NCI-H2029 (cell line): ENCODE results near the gene TUBA3D.
A peak's percentile ranks its signal among the peaks of the same experiment; 100 is the strongest.
"Not testable (repeated sequence)": the region's sequence is repeated elsewhere in the genome, so short reads cannot be mapped to it uniquely, and the experiment has no call there.

Experiments
- DNase-seq: peaks from one replicate; lab custom pipeline; 2025; lab: John Stamatoyannopoulos, UW

The TUBA3D gene

DNA sequence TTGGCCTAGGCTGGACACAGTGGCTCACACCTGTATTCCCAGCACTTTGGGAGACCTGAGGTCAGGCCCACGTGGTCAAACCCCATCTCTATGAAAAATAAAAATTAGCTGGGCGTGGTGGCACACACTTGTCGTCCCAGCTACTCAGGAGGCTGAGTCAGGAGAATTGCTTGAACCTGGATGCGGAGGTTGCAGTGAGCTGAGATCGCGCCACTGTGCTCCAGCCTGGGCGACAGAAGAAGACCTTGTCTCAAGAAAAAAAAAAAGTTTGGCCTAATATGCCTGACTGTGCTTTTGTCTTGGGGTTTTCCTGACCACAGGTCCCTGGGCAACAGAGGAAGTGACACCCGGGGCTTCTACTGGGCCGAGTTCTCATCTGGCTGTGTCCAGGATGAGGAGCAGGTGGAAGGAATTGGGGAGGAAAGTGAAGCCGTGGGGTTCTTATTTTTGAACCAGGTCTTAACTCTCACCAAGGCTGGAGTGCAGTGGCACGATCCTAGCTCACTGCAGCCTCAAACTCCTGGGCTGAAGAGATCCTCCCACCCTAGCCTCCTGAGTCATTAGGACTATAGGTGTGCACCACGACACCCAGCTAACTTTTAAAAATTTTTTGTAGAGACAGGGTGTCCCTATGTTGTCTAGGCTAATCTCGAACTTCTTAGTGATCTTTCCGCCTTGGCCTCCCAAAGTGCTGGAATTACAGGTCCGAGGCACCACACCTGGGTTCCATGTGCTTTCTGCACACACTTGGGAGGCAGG is 38.7 kb downstream of the TUBA3D start:
- DNase-seq: not testable (repeated sequence)

- not testable (repeated sequence) for DNase-seq
Measured at GRCh38 chr2:131515235-131515634, 39.3 kb downstream of the TUBA3D start.

- no peak for DNase-seq
Measured at GRCh38 chr2:131516011-131516410, 40.1 kb downstream of the TUBA3D start.

DNA sequence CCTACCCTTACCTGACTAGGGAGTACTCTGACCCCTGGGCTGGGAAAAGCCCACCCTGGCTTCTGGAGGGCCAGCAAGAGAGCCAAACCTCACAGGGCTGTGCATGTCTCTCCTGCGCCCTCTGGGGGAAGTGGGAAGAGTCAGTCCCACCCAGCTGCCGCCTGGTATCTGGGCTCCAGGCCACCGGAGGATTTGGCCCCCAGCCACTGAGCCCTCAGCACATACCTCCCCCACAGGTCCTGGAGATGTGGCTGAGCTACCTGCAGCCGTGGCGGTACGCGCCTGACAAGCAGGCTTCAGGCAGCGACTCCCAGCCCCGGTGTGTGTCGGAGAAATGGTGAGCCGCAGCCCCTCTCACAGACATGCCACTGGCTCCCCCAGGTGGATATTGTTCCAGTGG is 40.7 kb downstream of the TUBA3D start:
- DNase-seq: peak; percentile 66

DNA sequence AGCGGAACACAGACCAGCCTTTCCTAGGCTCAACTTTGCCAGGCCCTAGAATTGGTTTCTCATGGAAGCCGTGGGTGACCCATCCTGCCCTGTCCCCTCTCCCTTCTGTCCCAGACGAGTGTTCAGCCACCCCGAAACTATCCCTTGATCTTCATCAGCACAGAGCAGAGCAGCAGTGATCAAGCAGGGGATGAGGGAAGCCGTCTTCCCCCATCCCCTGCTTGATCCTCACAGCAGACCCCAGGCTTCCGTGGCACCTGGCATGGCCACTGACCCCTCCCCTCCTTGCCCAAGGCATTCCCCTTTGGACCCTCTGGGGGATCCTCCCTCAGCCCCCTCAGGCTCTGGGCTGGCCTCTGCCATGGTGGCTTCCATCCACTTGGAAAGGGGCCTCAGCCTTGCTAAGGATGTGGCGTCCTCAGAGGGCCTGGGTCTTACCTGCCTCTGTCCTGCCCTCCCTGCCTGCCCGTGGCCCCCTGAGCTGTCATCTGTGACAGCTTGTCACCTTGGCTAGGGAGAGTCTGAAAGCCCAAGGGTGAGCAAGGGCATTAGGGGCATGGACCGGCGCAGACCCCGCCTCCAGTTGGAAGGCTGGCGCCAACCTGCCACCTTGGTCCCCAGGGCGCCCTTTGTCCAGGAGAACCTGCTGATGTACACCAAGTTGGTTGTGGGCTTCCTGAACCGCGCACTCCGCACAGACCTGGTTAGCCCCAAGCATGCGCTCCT is 41.4 kb downstream of the TUBA3D start:
- no peak for DNase-seq

- not testable (repeated sequence) for DNase-seq
Measured at GRCh38 chr2:131517856-131518255, 41.9 kb downstream of the TUBA3D start.

DNA sequence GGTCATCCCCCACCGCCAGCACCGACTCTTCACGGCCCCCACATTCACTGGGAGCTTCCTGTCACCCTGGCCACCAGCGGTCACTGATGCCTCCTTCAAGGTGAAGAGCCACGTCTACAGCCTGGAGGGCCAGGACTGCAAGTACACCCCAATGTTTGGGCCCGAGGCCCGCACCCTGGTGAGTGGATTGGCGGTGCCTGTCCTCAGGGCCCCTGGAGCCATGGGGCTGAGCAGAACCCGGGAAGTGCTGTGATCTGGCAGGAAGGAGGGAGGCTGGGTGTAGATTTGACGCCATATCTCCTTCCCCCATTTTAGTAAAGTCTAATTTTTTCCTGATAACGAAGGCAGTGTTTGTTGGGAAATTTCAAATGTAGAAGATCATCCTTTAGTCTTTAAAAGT is 42.6 kb downstream of the TUBA3D start:
- not testable (repeated sequence) for DNase-seq

DNA sequence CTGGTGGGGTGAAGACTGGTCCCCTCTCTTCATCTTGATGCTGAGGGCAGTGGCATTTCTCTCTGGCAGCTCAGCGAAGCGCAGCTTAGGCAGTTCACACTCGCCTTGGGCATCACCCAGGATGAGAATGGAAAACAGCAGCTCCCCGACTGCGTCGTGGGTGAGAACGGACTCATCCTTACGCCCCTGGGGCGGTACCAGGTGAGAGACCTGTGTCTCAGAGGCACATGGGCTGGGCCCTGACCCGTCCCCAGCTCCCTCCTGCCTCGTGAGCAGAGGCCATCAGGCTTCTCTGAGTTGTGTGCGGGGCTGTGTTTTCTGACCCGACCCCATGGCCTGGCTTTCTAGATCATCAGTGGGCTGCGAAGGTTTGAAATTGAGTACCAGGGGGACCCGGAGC is 43.5 kb downstream of the TUBA3D start:
- no peak for DNase-seq

DNA sequence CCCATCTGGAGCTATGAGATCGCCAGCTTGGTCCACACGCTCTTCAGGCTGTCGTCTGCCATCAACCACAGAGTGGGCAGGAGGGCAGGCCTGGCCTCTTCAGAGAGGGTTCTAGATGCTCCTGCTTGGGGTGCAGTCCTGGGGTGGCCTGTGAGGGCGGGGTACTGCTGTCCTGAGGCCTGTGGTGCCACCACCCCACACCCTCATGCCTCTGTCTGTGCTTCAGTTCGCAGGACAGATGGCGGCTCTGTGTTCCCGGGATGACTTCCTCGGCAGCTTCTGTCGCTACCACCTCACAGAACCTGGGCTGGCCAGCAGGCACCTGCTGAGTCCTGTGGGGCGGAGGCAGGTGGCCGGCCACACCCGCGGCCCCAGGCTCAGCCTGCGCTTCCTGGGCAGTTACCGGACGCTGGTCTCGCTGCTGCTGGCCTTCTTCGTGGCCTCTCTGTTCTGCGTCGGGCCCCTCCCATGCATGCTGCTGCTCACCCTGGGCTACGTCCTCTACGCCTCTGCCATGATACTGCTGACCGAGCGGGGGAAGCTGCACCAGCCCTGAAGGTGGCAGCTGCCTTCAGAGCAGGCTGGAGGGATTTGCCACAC is 44.1 kb downstream of the TUBA3D start:
- DNase-seq: not testable (repeated sequence)

GRCh38 chr2:131520526-131520925 is 44.6 kb downstream of the TUBA3D start:
- DNase-seq: no peak

DNA sequence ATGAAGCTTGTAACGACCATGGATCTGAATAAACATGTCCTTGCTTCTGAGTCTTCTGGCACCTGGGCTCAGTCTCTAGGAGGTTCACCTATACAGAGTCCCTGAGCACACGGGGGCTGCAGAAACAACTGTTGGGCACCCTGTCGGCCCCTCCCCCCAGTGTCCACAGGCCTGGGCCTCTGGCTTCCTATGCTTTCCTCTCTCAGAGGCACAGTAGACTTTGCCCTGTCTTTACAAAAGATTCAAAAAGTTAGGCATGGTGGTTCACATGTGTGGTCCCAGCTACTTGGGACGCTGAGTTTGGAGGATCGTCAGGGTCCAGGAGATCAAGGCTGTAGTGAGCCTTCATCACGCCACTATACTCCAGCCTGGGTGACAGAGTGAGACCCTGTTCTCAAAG is 45.6 kb downstream of the TUBA3D start:
- not testable (repeated sequence) for DNase-seq

GRCh38 chr2:131521961-131522781 is 46.3 kb downstream of the TUBA3D start:
- DNase-seq: no peak

DNA sequence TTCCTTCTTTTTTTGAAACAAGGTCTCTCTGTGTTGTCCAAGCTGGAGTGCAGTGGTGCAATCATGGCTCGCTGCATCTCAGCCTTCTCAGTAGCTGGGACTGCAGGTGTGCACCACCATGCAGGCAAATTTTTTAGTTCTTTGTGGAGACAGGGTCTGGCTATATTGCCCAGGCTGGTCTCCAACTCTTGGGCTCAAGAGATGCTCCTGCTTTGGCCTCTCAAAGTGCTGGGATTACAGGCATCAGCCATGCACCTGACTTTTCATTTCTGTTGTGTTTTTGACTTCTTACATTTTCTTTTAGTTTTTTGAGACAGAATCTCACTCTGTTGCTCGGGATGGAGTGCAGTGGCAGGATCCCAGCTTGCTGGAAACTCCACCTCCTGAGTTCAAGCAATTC is 49.3 kb downstream of the TUBA3D start:
- not testable (repeated sequence) for DNase-seq

DNA sequence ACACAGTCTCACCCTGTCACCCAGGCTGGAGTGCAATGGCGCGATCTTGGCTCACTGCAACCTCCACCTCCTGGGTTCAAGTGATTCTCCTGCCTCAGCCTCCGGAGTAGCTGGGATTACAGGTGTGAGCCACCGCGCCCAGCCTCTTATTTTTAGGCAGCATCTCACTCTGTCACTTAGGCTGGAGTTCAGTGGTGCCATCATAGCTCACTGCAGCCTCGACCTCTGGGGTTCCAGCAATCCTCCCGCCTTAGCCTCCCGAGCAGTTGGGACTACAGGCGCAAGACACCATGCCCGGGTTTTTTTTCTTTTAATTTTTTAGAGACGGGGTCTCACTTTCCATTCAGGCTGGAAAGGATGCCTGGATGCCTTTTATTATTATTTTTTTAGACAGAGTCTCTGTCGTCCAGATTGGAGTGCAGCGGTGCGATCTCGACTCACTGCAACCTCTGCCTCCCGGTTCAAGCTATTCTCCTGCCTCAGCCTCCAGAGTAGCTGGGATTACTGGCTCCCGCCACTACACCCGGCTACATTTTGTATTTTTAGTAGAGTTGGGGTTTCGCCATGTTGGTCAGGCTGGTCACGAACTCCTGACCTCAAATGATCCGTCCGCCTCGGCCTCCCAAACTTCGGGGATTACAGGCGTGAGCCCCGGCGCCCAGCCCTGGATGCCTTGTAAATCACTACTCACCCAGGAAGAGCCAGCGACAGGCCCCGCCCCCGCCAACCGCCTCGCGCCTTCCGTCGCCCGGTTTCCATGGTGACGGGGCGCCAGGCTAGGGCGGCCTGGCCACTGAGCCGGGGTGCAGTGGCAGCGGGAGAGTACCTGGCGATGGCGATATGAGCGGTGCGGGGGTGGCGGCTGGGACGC is 51.4 kb downstream of the TUBA3D start, which contains the start of gene CCDC74A:
CCDC74A (plus strand) TSS at position 758 of the 871 bp plus-strand sequence; CDS start at position 841, 83 bp downstream.
- peak; percentile 44 for DNase-seq

GRCh38 chr2:131528981-131529863 is 53.3 kb downstream of the TUBA3D start:
- not testable (repeated sequence) for DNase-seq

DNA sequence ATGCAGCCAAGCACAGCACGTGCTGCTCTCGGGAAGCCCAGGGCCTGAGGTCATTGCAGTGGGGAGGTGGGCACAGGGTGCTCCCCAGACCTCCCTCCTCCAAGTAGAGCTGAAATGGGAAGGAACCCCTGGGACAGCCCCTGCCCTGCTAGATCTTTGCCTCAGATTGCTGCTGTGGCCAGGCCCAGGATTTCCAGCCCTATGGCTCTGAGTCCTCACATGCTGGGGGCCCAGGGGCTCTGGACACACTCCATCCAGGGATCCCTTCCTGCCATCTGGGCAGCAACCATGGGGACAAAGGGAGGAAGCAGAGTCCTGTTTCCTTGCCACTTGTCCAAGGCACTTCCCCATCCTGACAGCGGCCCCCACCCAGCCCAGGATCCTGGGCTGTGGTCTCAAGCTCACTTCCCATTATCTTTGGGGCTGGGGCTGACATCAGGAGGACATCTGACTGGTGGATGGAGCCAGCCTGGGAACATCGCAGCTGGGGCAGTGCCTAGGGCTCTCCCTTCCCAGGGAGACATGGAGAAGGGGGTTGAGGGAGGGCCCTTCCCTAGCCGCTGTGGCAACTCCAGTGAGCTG is 54.0 kb downstream of the TUBA3D start:
- not testable (repeated sequence) for DNase-seq

GRCh38 chr2:131530626-131531344 is 54.9 kb downstream of the TUBA3D start:
- DNase-seq: not testable (repeated sequence)

- DNase-seq: not testable (repeated sequence)
Measured at GRCh38 chr2:131531547-131532185, 55.7 kb downstream of the TUBA3D start.
